H9 (cell line): Measurements from ENCODE around the gene IL17A. TPM values are rescaled to one million over a fixed set of nuclear protein-coding genes. Genes with fewer than 3 reads are reported as not detected.

Source experiments
- DNase-seq: peaks from one replicate; pipeline ENCODE4 v3.0.0-alpha.2; 2017
- H2AFZ ChIP-seq: one replicate; pipeline ENCODE4 v1.6.1; 2013; ENCODE audit warnings: mild to moderate bottlenecking, low read length, control low read depth, moderate library complexity
- H2AK5ac ChIP-seq: 2 replicates; pipeline ENCODE4 v1.6.1; 2013; ENCODE audit warnings: low read length, control low read depth, mixed read lengths; ENCODE audit not compliant: insufficient read length
- H2BK120ac ChIP-seq: one replicate; pipeline ENCODE4 v1.6.1; 2013; ENCODE audit warnings: low read depth, mild to moderate bottlenecking, low read length, control low read depth, inconsistent platforms; ENCODE audit not compliant: poor library complexity, severe bottlenecking
- H2BK12ac ChIP-seq: 2 replicates; pipeline ENCODE4 v1.6.1; 2013; ENCODE audit warnings: low read length, control low read depth, mixed read lengths, low read depth; ENCODE audit not compliant: insufficient read length
- H2BK15ac ChIP-seq: 2 replicates; pipeline ENCODE4 v1.6.1; 2013; ENCODE audit warnings: low read depth, low read length, control low read depth
- H2BK20ac ChIP-seq: one replicate; pipeline ENCODE4 v1.6.1; 2013; ENCODE audit warnings: low read depth, mild to moderate bottlenecking, low read length, control low read depth, inconsistent platforms; ENCODE audit not compliant: poor library complexity, severe bottlenecking
- H2BK5ac ChIP-seq: 2 replicates; pipeline ENCODE4 v1.6.1; 2013; ENCODE audit warnings: low read length, control low read depth, mixed read lengths; ENCODE audit not compliant: insufficient read length
- H3K14ac ChIP-seq: 2 replicates; pipeline ENCODE4 v1.6.1; 2013; ENCODE audit warnings: low read length, control low read depth; ENCODE audit not compliant: insufficient read depth
- H3K18ac ChIP-seq: 2 replicates; pipeline ENCODE4 v1.6.1; 2013; ENCODE audit warnings: low read depth, mild to moderate bottlenecking, mixed read lengths, low read length, control low read depth; ENCODE audit not compliant: insufficient read length
- H3K23ac ChIP-seq: 2 replicates; pipeline ENCODE4 v1.6.1; 2013; ENCODE audit warnings: low read length, control low read depth, mixed read lengths, low read depth; ENCODE audit not compliant: insufficient read length
- H3K23me2 ChIP-seq: 2 replicates; pipeline ENCODE4 v1.6.1; 2013; ENCODE audit warnings: low read depth, mild to moderate bottlenecking, mixed read lengths, low read length, control low read depth; ENCODE audit not compliant: insufficient read length, poor library complexity, severe bottlenecking
- H3K27ac ChIP-seq: 2 replicates; pipeline ENCODE4 v1.5.1; 2013; ENCODE audit warnings: low read length, control low read depth, mixed read lengths, low read depth; ENCODE audit not compliant: insufficient read length
- H3K27me3 ChIP-seq: 2 replicates; pipeline ENCODE4 v1.6.1; 2013; ENCODE audit warnings: low read length, control low read depth, inconsistent platforms; ENCODE audit not compliant: insufficient read depth
- H3K4ac ChIP-seq: 2 replicates; pipeline ENCODE4 v1.6.1; 2013; ENCODE audit warnings: low read depth, mild to moderate bottlenecking, control low read depth, inconsistent platforms, low read length, moderate library complexity
- H3K4me1 ChIP-seq: 2 replicates; pipeline ENCODE4 v1.6.1; 2013; ENCODE audit warnings: low read length, control low read depth, inconsistent platforms; ENCODE audit not compliant: insufficient read depth
- H3K4me2 ChIP-seq: 2 replicates; pipeline ENCODE4 v1.6.1; 2013; ENCODE audit warnings: low read length, control low read depth, mixed read lengths; ENCODE audit not compliant: insufficient read length, insufficient read depth
- H3K56ac ChIP-seq: 2 replicates; pipeline ENCODE4 v1.6.1; 2013; ENCODE audit warnings: low read depth, mild to moderate bottlenecking, mixed read lengths, low read length, control low read depth; ENCODE audit not compliant: insufficient read length
- H3K79me1 ChIP-seq: 2 replicates; pipeline ENCODE4 v1.6.1; 2013; ENCODE audit warnings: low read depth, mild to moderate bottlenecking, moderate library complexity, low read length, control low read depth, inconsistent platforms; ENCODE audit not compliant: insufficient read depth, poor library complexity, severe bottlenecking
- H3K79me2 ChIP-seq: 2 replicates; pipeline ENCODE4 v1.6.1; 2013; ENCODE audit warnings: low read length, control low read depth, inconsistent platforms; ENCODE audit not compliant: insufficient read depth
- H3K9ac ChIP-seq: 2 replicates; pipeline ENCODE4 v1.6.1; 2013; ENCODE audit warnings: low read length, control low read depth, mixed read lengths; ENCODE audit not compliant: insufficient read length; ENCODE audit errors: extremely low read depth
- H3K9me3 ChIP-seq: one replicate; pipeline ENCODE4 v1.6.1; 2013; ENCODE audit warnings: low read depth, low read length, inconsistent platforms; ENCODE audit not compliant: control insufficient read depth
- H3T11ph ChIP-seq: one replicate; pipeline ENCODE4 v1.6.1; 2013; ENCODE audit warnings: mild to moderate bottlenecking, low read length, control low read depth, inconsistent platforms
- H4K20me1 ChIP-seq: one replicate; pipeline ENCODE4 v1.6.1; 2013; ENCODE audit not compliant: control insufficient read depth, insufficient read length, insufficient read depth
- H4K5ac ChIP-seq: 2 replicates; pipeline ENCODE4 v1.6.1; 2013; ENCODE audit warnings: low read depth, mild to moderate bottlenecking, mixed read lengths, low read length, control low read depth; ENCODE audit not compliant: insufficient read length
- H4K8ac ChIP-seq: replicated peaks from 2 replicates; pipeline ENCODE4 v1.6.1; 2013; ENCODE audit warnings: low read length, control low read depth, mixed read lengths, low read depth; ENCODE audit not compliant: insufficient read length
- H4K91ac ChIP-seq: 2 replicates; pipeline ENCODE4 v1.6.1; 2013; ENCODE audit warnings: low read depth, mild to moderate bottlenecking, moderate library complexity, mixed read lengths, low read length, control low read depth; ENCODE audit not compliant: insufficient read length
- H3K27ac Mint-ChIP-seq, 3 experiments: 2 replicates in 2 of 3; 3 replicates in 1 of 3; pipeline ENCODE4 v1.8.0; 2020 to 2021; ENCODE audit warnings: mixed read lengths in 3 of 3, mild to moderate bottlenecking in 1 of 3, moderate library complexity in 1 of 3
- H3K27me3 Mint-ChIP-seq: 2 replicates; pipeline ENCODE4 v1.8.0; 2021; ENCODE audit warnings: low read depth, mild to moderate bottlenecking, moderate library complexity, mixed read lengths
- H3K36me3 Mint-ChIP-seq, 3 experiments: 2 replicates in 2 of 3; 3 replicates in 1 of 3; pipeline ENCODE4 v1.8.0; 2020 to 2021; ENCODE audit warnings: low read depth in 3 of 3, mixed read lengths in 3 of 3; ENCODE audit not compliant: insufficient read depth in 1 of 3
- H3K4me1 Mint-ChIP-seq, 2 experiments: 2 replicates each; pipeline ENCODE4 v1.8.0; 2020; ENCODE audit warnings: mixed read lengths in 2 of 2
- H3K4me3 Mint-ChIP-seq, 2 experiments: 2 replicates in 1 of 2; 3 replicates in 1 of 2; pipeline ENCODE4 v1.8.0; 2020 to 2021; ENCODE audit warnings: mild to moderate bottlenecking in 2 of 2, mixed read lengths in 2 of 2, moderate library complexity in 1 of 2
- H3K9me3 Mint-ChIP-seq, 2 experiments: 2 replicates in 1 of 2; 3 replicates in 1 of 2; pipeline ENCODE4 v1.8.0; 2020; ENCODE audit warnings: mild to moderate bottlenecking in 2 of 2, mixed read lengths in 2 of 2, moderate library complexity in 1 of 2
- WGBS: extraction: QIAGEN DNeasy Blood & Tissue Kit; methylation state at CpG from one replicate; pipeline ENCODE4 v1.1.7; 2013; ENCODE audit warnings: missing lambda C conversion rate, low lambda C conversion rate, mixed read lengths; ENCODE audit not compliant: insufficient read length; ENCODE audit errors: extremely low coverage; 5-methylcytosine and 5-hydroxymethylcytosine counted together
- total RNA-seq: library from RNA; stranded (reverse); gene quantifications from 2 replicates; pipeline ENCODE4 v1.2.1, GENCODE V29; 2021
- TF ChIP-seq, protein P1 (sequence below): fragments of 200-600 bp; sonication (generic); conservative IDR thresholded peaks from 3 replicates; pipeline ENCODE4 v1.8.0; 2021; ENCODE audit warnings: antibody characterized with exemption, mild to moderate bottlenecking

IL17A gene
- total RNA-seq, 1 experiment from 2014 or later: not detected

DNA sequence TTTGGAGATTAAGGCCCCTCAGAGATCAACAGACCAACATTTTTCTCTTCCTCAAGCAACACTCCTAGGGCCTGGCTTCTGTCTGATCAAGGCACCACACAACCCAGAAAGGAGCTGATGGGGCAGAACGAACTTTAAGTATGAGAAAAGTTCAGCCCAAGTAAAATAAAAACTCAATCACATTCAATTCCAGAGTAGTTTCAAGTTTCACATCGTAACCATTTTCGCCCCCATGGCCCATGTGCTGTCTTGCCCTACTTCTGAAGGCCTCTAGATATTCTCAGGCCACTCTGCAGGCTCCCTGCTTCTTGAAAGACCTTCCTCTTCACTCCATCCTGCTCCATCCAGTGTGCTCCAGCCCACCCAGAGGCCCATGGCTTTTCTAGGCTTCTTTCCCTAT is 4.2 kb downstream of the IL17A start:
- no peak overlapping the region for H2BK15ac ChIP-seq
- no peaks in the 10 kb centered on the region for H3K79me2 ChIP-seq
- H3K4me2 ChIP-seq: no peak overlapping the region
- no peaks in the 10 kb centered on the region for H3K23me2 ChIP-seq
- H2BK20ac ChIP-seq: no peak overlapping the region
- H3K9me3 ChIP-seq: no peaks in the 10 kb centered on the region
- no peak overlapping the region for H3K23ac ChIP-seq
- no peaks in the 10 kb centered on the region for H4K20me1 ChIP-seq
- H2BK12ac ChIP-seq: peak overlapping the region; percentile 58
- TF ChIP-seq, protein P1, sequence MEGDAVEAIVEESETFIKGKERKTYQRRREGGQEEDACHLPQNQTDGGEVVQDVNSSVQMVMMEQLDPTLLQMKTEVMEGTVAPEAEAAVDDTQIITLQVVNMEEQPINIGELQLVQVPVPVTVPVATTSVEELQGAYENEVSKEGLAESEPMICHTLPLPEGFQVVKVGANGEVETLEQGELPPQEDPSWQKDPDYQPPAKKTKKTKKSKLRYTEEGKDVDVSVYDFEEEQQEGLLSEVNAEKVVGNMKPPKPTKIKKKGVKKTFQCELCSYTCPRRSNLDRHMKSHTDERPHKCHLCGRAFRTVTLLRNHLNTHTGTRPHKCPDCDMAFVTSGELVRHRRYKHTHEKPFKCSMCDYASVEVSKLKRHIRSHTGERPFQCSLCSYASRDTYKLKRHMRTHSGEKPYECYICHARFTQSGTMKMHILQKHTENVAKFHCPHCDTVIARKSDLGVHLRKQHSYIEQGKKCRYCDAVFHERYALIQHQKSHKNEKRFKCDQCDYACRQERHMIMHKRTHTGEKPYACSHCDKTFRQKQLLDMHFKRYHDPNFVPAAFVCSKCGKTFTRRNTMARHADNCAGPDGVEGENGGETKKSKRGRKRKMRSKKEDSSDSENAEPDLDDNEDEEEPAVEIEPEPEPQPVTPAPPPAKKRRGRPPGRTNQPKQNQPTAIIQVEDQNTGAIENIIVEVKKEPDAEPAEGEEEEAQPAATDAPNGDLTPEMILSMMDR: no peak
- no peak overlapping the region for H3K14ac ChIP-seq
- DNase-seq: no peak
- H3K27ac ChIP-seq: no peak overlapping the region
- H2AK5ac ChIP-seq: peak overlapping the region; percentile 24
- no peak overlapping the region for H2AFZ ChIP-seq
- H3K9ac ChIP-seq: no peak overlapping the region
- no peaks in the 10 kb centered on the region for H3K4me1 ChIP-seq
- H3K18ac ChIP-seq: no peak overlapping the region
- no peaks in the 10 kb centered on the region for H3K27me3 ChIP-seq
- no peak overlapping the region for H3K4ac ChIP-seq
- H4K91ac ChIP-seq: no peak overlapping the region
- H4K8ac ChIP-seq: no peak overlapping the region
- no CpG with 5 or more reads among the region's 3 CpGs for WGBS
- H2BK5ac ChIP-seq: no peak overlapping the region
- Mint-ChIP-seq H3K27ac (peak overlapping the region in 2 of 3 experiments; percentile 89 to 92; a peak in 5 of 7 replicates), H3K4me1 (peaks cover 9 to 22% of the 10 kb centered on the region in 2 experiments), H3K9me3 (peaks cover 0 to 5% of the 10 kb centered on the region in 2 experiments; a peak in 1 of 5 replicates), H3K4me3 (no peak overlapping the region; a peak in 1 of 5 replicates), H3K27me3 (no peaks in the 10 kb centered on the region), H3K36me3 (peaks cover 0 to 6% (median 0%) of the 10 kb centered on the region in 3 experiments; a peak in 4 of 7 replicates)
- no peak overlapping the region for H3K56ac ChIP-seq
- H4K5ac ChIP-seq: no peak overlapping the region
- no peak overlapping the region for H2BK120ac ChIP-seq
- H3K79me1 ChIP-seq: no peaks in the 10 kb centered on the region
- no peak overlapping the region for H3T11ph ChIP-seq
